Measurements from ENCODE around the gene NFIC. TPM values are rescaled to one million over a fixed set of nuclear protein-coding genes. Genes with fewer than 3 reads are reported as not detected.

NFIC gene
- polyA plus RNA-seq, 1 of the 3 experiments (the other 2 are of a cell fraction) = 7.2 TPM

DNA sequence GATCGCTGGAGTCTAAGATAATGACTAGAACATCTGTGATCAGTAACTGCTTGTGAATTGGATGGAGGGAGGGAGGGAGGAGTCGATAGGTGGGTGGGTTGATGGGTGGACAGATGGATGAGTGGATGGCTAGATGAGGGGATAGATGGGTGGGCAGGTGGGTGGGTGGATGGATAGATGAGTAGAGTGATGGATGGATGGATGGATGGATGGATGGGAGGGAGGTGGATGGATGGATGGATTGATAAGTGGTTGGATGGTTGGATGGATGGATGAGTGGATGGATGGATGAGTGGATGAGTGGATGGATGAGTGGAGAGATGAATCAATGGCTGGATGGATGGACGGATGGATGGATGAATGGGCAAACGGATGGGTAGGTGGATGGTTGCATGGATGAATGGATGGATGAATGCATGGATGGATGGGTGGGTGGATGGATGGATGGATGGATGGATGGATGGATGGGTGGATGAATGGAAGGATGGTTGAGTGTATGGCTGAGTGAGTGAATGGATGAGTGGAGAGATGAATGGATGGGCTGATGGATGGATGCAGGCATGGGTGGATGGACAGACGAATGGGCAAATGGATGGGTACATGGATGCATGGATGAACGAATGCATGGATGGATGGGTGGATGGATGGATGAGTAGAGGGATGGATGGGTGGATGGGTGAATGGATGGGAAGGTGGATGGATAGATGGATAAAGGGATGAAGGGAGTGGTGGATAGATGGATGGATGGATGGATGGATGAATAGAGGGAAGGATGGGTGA lies 44.0 kb upstream of the NFIC start:
- no peaks in the 10 kb centered on the region for H3K79me2 ChIP-seq (ENCODE audit: insufficient read depth)
- H4K20me1 ChIP-seq (ENCODE audit: insufficient read depth) = no peaks in the 10 kb centered on the region
- H2AFZ ChIP-seq (ENCODE audit: low read depth) = no peak overlapping the region
- peaks cover 10% of the 10 kb centered on the region for H3F3A ChIP-seq (replicated peaks; ENCODE audit: insufficient read depth)
- no peaks in the 10 kb centered on the region for H3K36me3 ChIP-seq (replicated peaks in 1 of 2; ENCODE audit: control insufficient read depth in 1 of 2, insufficient read depth in 2 of 2, low read length in 1 of 2)
- CTCF ChIA-PET = interaction anchor here (1.7 kb wide), 1 partner anchor 17 kb away, joined by 4 read pairs; no protein-coding TSS in a partner anchor
- no peaks in the 10 kb centered on the region for H3K9me3 ChIP-seq
- POLR2A ChIA-PET = no interaction called here
- H3K9me2 ChIP-seq = no peaks in the 10 kb centered on the region
- no peak overlapping the region for H3K4me2 ChIP-seq
- 33% methylated on average over 6 of the region's 6 CpGs for WGBS (ENCODE audit: low lambda C conversion rate)
- no peak overlapping the region for H3K9ac ChIP-seq
- no peak overlapping the region for H3K4me3 ChIP-seq (ENCODE audit: low read depth in 2 of 2, low read length in 1 of 2)
- peaks cover 15% of the 10 kb centered on the region; the same call in 1 of the 2 replicates for H3K27me3 ChIP-seq (ENCODE audit: insufficient read depth)
- H3K4me1 ChIP-seq (ENCODE audit: control insufficient read depth in 1 of 2, insufficient read depth in 2 of 2, low read depth in 1 of 2, low read length in 1 of 2) = no peaks in the 10 kb centered on the region
- DNase-seq = no peak
- TF ChIP-seq JUND (IDR thresholded peaks at IDR 0.05) (no peak), EP300 (IDR thresholded peaks at IDR 0.05; ENCODE audit: borderline replicate concordance in 1 of 2, low read depth in 1 of 2, low read length in 1 of 2) (no peak), GATA2 (CRISPR knock-in tag; IDR thresholded peaks at IDR 0.05) (no peak), NRF1 (IDR thresholded peaks at IDR 0.05; ENCODE audit: low read depth, low read length) (no peak)
- H3K27ac ChIP-seq (ENCODE audit: low read depth in 2 of 2, low read length in 1 of 2) = no peak overlapping the region

DNA sequence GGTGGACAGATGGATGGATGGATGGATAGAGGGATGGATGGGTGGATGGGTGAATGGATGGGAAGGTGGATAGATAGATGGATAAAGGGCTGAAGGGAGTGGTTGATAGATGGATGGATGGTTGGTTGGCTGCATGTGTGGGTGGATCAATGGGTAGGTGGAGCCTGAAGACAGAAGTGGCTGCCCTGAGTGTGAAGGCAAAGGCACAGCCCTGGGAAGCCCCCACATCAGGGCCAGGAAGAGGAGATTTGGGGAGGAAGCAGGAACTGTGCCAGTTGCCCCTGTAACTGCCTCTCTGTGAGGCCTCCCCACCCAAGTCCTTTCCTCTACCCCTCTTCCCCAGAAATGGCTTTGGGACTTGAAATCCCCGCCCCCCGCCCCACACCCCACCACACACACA lies 43.4 kb upstream of the NFIC start:
- ChIA-PET CTCF (interaction anchor here (0.7 to 1.6 kb wide), 4 partner anchors 16 to 162 kb away, joined by 3 to 9 read pairs (median 6); no protein-coding TSS in a partner anchor), POLR2A (no interaction called here)
- Histone ChIP-seq H3K9me3 (no peaks in the 10 kb centered on the region), H3K4me3 (ENCODE audit: low read depth in 2 of 2, low read length in 1 of 2) (no peak overlapping the region), H4K20me1 (ENCODE audit: insufficient read depth) (no peaks in the 10 kb centered on the region), H3K9ac (no peak overlapping the region), H2AFZ (ENCODE audit: low read depth) (no peak overlapping the region), H3K27ac (ENCODE audit: low read depth in 2 of 2, low read length in 1 of 2) (no peak overlapping the region), H3K36me3 (replicated peaks in 1 of 2; ENCODE audit: control insufficient read depth in 1 of 2, insufficient read depth in 2 of 2, low read length in 1 of 2) (no peaks in the 10 kb centered on the region), H3K4me2 (no peak overlapping the region), H3K79me2 (ENCODE audit: insufficient read depth) (no peaks in the 10 kb centered on the region), H3K27me3 (ENCODE audit: insufficient read depth) (peaks cover 15% of the 10 kb centered on the region; the same call in 1 of the 2 replicates), H3K4me1 (ENCODE audit: control insufficient read depth in 1 of 2, insufficient read depth in 2 of 2, low read depth in 1 of 2, low read length in 1 of 2) (no peaks in the 10 kb centered on the region), H3K9me2 (no peaks in the 10 kb centered on the region), H3F3A (replicated peaks; ENCODE audit: insufficient read depth) (peaks cover 8% of the 10 kb centered on the region)
- WGBS (ENCODE audit: low lambda C conversion rate) = no CpG with 5 or more reads among the region's 2 CpGs
- no peak for DNase-seq
- TF ChIP-seq, protein P1, sequence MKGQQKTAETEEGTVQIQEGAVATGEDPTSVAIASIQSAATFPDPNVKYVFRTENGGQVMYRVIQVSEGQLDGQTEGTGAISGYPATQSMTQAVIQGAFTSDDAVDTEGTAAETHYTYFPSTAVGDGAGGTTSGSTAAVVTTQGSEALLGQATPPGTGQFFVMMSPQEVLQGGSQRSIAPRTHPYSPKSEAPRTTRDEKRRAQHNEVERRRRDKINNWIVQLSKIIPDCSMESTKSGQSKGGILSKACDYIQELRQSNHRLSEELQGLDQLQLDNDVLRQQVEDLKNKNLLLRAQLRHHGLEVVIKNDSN (IDR thresholded peaks at IDR 0.05; ENCODE audit: borderline replicate concordance, low read depth) = no peak
- TF ChIP-seq TEAD4 (IDR thresholded peaks at IDR 0.05; ENCODE audit: borderline replicate concordance, insufficient read depth) (no peak), TCF12 (IDR thresholded peaks at IDR 0.05) (no peak), RFX5 (IDR thresholded peaks at IDR 0.05; ENCODE audit: low read length) (no peak), POLR2AphosphoS5 (IDR thresholded peaks at IDR 0.05; ENCODE audit: low read depth, low read length) (no peak), CHD2 (IDR thresholded peaks at IDR 0.05; ENCODE audit: low read length, partially characterized antibody) (no peak), TAF1 (IDR thresholded peaks at IDR 0.05; ENCODE audit: borderline replicate concordance, low read depth, low read length) (no peak), EP300 (IDR thresholded peaks at IDR 0.05; ENCODE audit: borderline replicate concordance in 1 of 2, low read depth in 1 of 2, low read length in 1 of 2) (no peak), FOXM1 (IDR thresholded peaks at IDR 0.05; ENCODE audit: low read depth) (no peak), YY1 (IDR thresholded peaks at IDR 0.05; ENCODE audit: low read depth) (no peak)
- TF ChIP-seq, protein P2, sequence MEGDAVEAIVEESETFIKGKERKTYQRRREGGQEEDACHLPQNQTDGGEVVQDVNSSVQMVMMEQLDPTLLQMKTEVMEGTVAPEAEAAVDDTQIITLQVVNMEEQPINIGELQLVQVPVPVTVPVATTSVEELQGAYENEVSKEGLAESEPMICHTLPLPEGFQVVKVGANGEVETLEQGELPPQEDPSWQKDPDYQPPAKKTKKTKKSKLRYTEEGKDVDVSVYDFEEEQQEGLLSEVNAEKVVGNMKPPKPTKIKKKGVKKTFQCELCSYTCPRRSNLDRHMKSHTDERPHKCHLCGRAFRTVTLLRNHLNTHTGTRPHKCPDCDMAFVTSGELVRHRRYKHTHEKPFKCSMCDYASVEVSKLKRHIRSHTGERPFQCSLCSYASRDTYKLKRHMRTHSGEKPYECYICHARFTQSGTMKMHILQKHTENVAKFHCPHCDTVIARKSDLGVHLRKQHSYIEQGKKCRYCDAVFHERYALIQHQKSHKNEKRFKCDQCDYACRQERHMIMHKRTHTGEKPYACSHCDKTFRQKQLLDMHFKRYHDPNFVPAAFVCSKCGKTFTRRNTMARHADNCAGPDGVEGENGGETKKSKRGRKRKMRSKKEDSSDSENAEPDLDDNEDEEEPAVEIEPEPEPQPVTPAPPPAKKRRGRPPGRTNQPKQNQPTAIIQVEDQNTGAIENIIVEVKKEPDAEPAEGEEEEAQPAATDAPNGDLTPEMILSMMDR (IDR thresholded peaks at IDR 0.05) = no peak
- TF ChIP-seq, protein P3, sequence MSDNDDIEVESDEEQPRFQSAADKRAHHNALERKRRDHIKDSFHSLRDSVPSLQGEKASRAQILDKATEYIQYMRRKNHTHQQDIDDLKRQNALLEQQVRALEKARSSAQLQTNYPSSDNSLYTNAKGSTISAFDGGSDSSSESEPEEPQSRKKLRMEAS (IDR thresholded peaks at IDR 0.05; ENCODE audit: low read depth) = no peak

Data from SK-N-SH (cell line).